NCI-H345 (cell line): ENCODE results near the gene FALEC.

Source experiments
- DNase-seq: peaks from one replicate; lab custom pipeline; 2025; lab: John Stamatoyannopoulos, UW

Gene FALEC

GRCh38 chr1:150545486-150546032 is 30.0 kb downstream of the FALEC start:
- DNase-seq = no peak

GRCh38 chr1:150546294-150546937 is 30.9 kb downstream of the FALEC start:
- no peak for DNase-seq

GRCh38 chr1:150548324-150548631 is 32.7 kb downstream of the FALEC start:
- DNase-seq = no peak

GRCh38 chr1:150548632-150549495 is 33.3 kb downstream of the FALEC start, which contains the start of gene ADAMTSL4:
Gene ADAMTSL4 (plus strand): TSS chr1:150549408. CDS start chr1:150552289, 2,881 bp downstream.
- peak; percentile 69 for DNase-seq

- no peak for DNase-seq
Observed at GRCh38 chr1:150549496-150550221, 34.1 kb downstream of the FALEC start.

GRCh38 chr1:150550222-150551050 is 34.9 kb downstream of the FALEC start:
- DNase-seq = no peak

GRCh38 chr1:150551051-150551783 is 35.7 kb downstream of the FALEC start:
- DNase-seq = no peak

- DNase-seq = no peak
Observed at GRCh38 chr1:150551784-150552127, 36.2 kb downstream of the FALEC start.

- no peak for DNase-seq
Observed at GRCh38 chr1:150552128-150552910, 36.8 kb downstream of the FALEC start.

GRCh38 chr1:150552911-150553289 is 37.3 kb downstream of the FALEC start:
- DNase-seq = no peak

- no peak for DNase-seq
Observed at GRCh38 chr1:150553392-150554085, 38.0 kb downstream of the FALEC start.

GRCh38 chr1:150554086-150554452 is 38.5 kb downstream of the FALEC start:
- no peak for DNase-seq

- no peak for DNase-seq
Observed at GRCh38 chr1:150555198-150555970, 39.8 kb downstream of the FALEC start.

GRCh38 chr1:150555971-150556865 is 40.7 kb downstream of the FALEC start:
- no peak for DNase-seq

GRCh38 chr1:150557065-150557600 is 41.6 kb downstream of the FALEC start:
- DNase-seq = no peak

GRCh38 chr1:150557813-150558212 is 42.3 kb downstream of the FALEC start:
- DNase-seq = no peak

GRCh38 chr1:150558303-150558704 is 42.8 kb downstream of the FALEC start:
- DNase-seq = no peak
